HepG2 (cell line): ENCODE results near the gene RGL3. TPM values are rescaled to one million over a fixed set of nuclear protein-coding genes. Genes with fewer than 3 reads are reported as not detected.
A peak's percentile ranks its signal among the peaks of the same experiment; 100 is the strongest.

Experiments used
- FOSL2 ChIP-seq: sonication (generic); formaldehyde crosslinking; IDR thresholded peaks from 2 replicates; pipeline ENCODE4 v1.4.0; 2020; ENCODE audit warnings: missing genetic modification reagents
- FOXA3 ChIP-seq: IDR thresholded peaks from 2 replicates; pipeline ENCODE4 v1.6.1; 2016; ENCODE audit warnings: missing genetic modification reagents, missing compliant biosample characterization
- IRF2 ChIP-seq: IDR thresholded peaks from 2 replicates; pipeline ENCODE4 v1.6.1; 2018; ENCODE audit warnings: missing genetic modification reagents, missing compliant biosample characterization
- SAP130 ChIP-seq: IDR thresholded peaks from 2 replicates; pipeline ENCODE4 v1.6.1; 2016; ENCODE audit warnings: low read depth
- TBX3 ChIP-seq: fragments of 450-650 bp; IDR thresholded peaks from 2 replicates; pipeline ENCODE4 v1.6.1; 2017; ENCODE audit warnings: antibody characterized with exemption, mild to moderate bottlenecking, inconsistent platforms, borderline replicate concordance
- ZBTB7B ChIP-seq: sonication (generic); formaldehyde crosslinking; IDR thresholded peaks from 2 replicates; pipeline ENCODE4 v1.4.0; 2020; ENCODE audit warnings: missing genetic modification reagents
- ZMYM4 ChIP-seq: sonication (generic); formaldehyde crosslinking; IDR thresholded peaks from 2 replicates; pipeline ENCODE4 v1.8.1; 2023; ENCODE audit warnings: mild to moderate bottlenecking, missing genetic modification reagents
- ZNF263 ChIP-seq: sonication (generic); formaldehyde crosslinking; IDR thresholded peaks from 2 replicates; pipeline ENCODE4 v1.4.0; 2020; ENCODE audit warnings: missing genetic modification reagents
- ZNF550 ChIP-seq: sonication (generic); formaldehyde crosslinking; IDR thresholded peaks from 2 replicates; pipeline ENCODE4 v1.4.0; 2020; ENCODE audit warnings: mild to moderate bottlenecking, missing genetic modification reagents, borderline replicate concordance
- ZNF713 ChIP-seq: sonication (generic); formaldehyde crosslinking; IDR thresholded peaks from 2 replicates; pipeline ENCODE4 v1.4.0; 2020; ENCODE audit warnings: mild to moderate bottlenecking, missing genetic modification reagents
- ZNF766 ChIP-seq: sonication (generic); formaldehyde crosslinking; IDR thresholded peaks from 2 replicates; pipeline ENCODE4 v1.5.0; 2020; ENCODE audit warnings: missing genetic modification reagents, borderline replicate concordance
- ZNF772 ChIP-seq: sonication (generic); formaldehyde crosslinking; IDR thresholded peaks from 2 replicates; pipeline ENCODE4 v1.5.0; 2020; ENCODE audit warnings: mild to moderate bottlenecking, missing genetic modification reagents
- ZNF776 ChIP-seq: sonication (generic); formaldehyde crosslinking; IDR thresholded peaks from 2 replicates; pipeline ENCODE4 v1.4.0; 2020; ENCODE audit warnings: mild to moderate bottlenecking, missing genetic modification reagents
- ZNF841 ChIP-seq: sonication (generic); formaldehyde crosslinking; IDR thresholded peaks from 2 replicates; pipeline ENCODE4 v1.8.1; 2023; ENCODE audit warnings: missing genetic modification reagents, borderline replicate concordance
- polyA plus RNA-seq, 8 experiments: library from polyadenylated mRNA; depleted of rRNA in 3 of 8; stranded (reverse) in 7 of 8; unstranded in 1 of 8; fragments of >200 nt; fragmentation: Illumina TruSeq in 4 of 8; extraction: Trizol in 4 of 8; gene quantifications; 2 replicates each; pipeline versions ENCODE4 v1.2.1 to v1.2.3, GENCODE V29; 2011 to 2016; ENCODE audit warnings: low read depth in 4 of 8, missing spikeins in 1 of 8, mixed read lengths in 1 of 8; ENCODE audit not compliant: insufficient read depth in 1 of 8
- total RNA-seq, 5 experiments: library from RNA; depleted of rRNA; stranded (reverse); fragments of >200 nt; fragmentation: Illumina TruSeq; extraction: Trizol; gene quantifications; 2 replicates each; pipeline ENCODE4 v1.2.3, GENCODE V29; 2016; ENCODE audit warnings: low read depth in 1 of 5
- TF ChIP-seq, protein P1 (sequence below): sonication (generic); formaldehyde crosslinking; IDR thresholded peaks from 2 replicates; pipeline ENCODE4 v1.5.0; 2020; ENCODE audit warnings: missing genetic modification reagents
- TF ChIP-seq, protein P2 (sequence below): IDR thresholded peaks from 2 replicates; pipeline ENCODE4 v1.6.1; 2012; ENCODE audit warnings: low read length, improper control_type of control experiment
- TF ChIP-seq, protein P3 (sequence below): sonication (generic); formaldehyde crosslinking; IDR thresholded peaks from 2 replicates; pipeline ENCODE4 v1.4.0; 2020; ENCODE audit warnings: mild to moderate bottlenecking, missing genetic modification reagents, borderline replicate concordance
- TF ChIP-seq, protein P4 (sequence below): sonication (generic); formaldehyde crosslinking; IDR thresholded peaks from 2 replicates; pipeline ENCODE4 v1.4.0; 2020; ENCODE audit warnings: mild to moderate bottlenecking, missing genetic modification reagents
- TF ChIP-seq, protein P5 (sequence below): sonication (generic); formaldehyde crosslinking; IDR thresholded peaks from 2 replicates; pipeline ENCODE4 v1.8.1; 2023; ENCODE audit warnings: mild to moderate bottlenecking, moderate library complexity, missing genetic modification reagents
- TF ChIP-seq, protein P6 (sequence below): sonication (generic); formaldehyde crosslinking; IDR thresholded peaks from 2 replicates; pipeline ENCODE4 v1.4.0; 2020; ENCODE audit warnings: missing genetic modification reagents

The RGL3 gene
- total and polyA plus RNA-seq, 2 of the 13 experiments (the other 11 are each of a cell fraction or from before 2014, with no cell fraction given), result 4.2 to 7.6 TPM

DNA sequence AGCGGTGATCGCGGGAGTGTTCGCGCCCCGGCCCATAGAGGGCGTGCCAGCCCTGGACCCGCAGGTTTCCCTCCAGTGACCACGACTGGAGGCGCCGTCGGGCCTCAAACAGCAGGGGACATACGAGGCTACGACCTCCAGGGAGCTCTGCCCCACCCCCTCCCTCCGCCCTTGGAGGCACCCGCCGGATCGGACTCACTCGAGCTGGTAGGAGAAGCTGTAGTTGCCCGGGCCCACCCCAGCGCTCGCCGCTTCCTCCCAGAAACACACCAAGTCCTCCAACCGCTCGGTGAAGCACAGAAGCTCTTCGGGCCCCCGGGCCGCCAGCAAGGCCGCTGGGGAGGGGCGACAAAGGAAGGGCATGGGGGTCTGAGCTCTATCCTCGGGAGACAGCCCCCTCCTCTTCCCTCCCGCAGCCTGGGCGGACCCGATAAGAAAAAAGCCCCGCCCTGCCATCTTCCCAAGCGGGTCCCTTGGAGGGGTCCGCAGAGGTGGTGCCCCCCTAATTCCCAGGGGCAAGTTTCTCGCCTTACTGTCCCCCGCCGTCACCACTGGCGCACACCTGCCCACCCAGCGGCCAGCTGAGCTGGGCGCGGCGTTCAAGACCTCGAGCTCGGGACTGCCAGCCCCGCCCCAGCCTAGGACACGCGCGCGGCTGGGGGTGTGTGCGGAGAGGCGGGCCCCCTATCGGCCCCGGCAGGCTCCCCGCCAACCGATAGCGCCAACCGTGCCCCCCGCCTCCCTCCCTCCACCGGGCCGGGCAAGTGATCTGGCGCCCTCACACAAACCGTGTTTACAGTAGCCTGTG, 36.0 kb downstream of the RGL3 start (continued):
- TF ChIP-seq SAP130 (CRISPR knock-in tag) (peak; percentile 30), ZNF841 (CRISPR knock-in tag) (no peak), IRF2 (CRISPR knock-in tag) (peak; percentile 15; the same call in 1 of the 2 replicates), ZNF550 (CRISPR knock-in tag) (0 out of 2 replicates have a peak, but pooled peaks have one; percentile 59), FOSL2 (peak; percentile 35; the same call in 1 of the 2 replicates), ZNF263 (peak; percentile 73), FOXA3 (peak; percentile 43; the same call in 1 of the 2 replicates), ZNF772 (CRISPR knock-in tag) (0 out of 2 replicates have a peak, but pooled peaks have one; percentile 23), ZNF713 (CRISPR knock-in tag) (no peak), TBX3 (0 out of 2 replicates have a peak, but pooled peaks have one; percentile 10), ZMYM4 (CRISPR knock-in tag) (peak; percentile 68), ZNF776 (CRISPR knock-in tag) (no peak), ZNF766 (0 out of 2 replicates have a peak, but pooled peaks have one; percentile 46), ZBTB7B (peak; percentile 85)
- TF ChIP-seq, protein P1, sequence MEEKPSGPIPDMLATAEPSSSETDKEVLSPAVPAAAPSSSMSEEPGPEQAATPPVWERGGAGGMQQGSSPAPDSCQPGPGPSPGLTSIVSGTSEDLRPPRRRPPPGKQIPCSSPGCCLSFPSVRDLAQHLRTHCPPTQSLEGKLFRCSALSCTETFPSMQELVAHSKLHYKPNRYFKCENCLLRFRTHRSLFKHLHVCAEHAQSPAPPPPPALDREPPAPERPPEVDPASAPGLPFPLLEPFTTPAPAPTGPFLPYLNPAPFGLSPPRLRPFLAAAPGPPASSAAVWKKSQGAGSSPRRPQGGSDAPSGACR (CRISPR knock-in tag), result 0 out of 2 replicates have a peak, but pooled peaks have one; percentile 31
- TF ChIP-seq, protein P2, sequence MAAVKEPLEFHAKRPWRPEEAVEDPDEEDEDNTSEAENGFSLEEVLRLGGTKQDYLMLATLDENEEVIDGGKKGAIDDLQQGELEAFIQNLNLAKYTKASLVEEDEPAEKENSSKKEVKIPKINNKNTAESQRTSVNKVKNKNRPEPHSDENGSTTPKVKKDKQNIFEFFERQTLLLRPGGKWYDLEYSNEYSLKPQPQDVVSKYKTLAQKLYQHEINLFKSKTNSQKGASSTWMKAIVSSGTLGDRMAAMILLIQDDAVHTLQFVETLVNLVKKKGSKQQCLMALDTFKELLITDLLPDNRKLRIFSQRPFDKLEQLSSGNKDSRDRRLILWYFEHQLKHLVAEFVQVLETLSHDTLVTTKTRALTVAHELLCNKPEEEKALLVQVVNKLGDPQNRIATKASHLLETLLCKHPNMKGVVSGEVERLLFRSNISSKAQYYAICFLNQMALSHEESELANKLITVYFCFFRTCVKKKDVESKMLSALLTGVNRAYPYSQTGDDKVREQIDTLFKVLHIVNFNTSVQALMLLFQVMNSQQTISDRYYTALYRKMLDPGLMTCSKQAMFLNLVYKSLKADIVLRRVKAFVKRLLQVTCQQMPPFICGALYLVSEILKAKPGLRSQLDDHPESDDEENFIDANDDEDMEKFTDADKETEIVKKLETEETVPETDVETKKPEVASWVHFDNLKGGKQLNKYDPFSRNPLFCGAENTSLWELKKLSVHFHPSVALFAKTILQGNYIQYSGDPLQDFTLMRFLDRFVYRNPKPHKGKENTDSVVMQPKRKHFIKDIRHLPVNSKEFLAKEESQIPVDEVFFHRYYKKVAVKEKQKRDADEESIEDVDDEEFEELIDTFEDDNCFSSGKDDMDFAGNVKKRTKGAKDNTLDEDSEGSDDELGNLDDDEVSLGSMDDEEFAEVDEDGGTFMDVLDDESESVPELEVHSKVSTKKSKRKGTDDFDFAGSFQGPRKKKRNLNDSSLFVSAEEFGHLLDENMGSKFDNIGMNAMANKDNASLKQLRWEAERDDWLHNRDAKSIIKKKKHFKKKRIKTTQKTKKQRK, result no peak
- TF ChIP-seq, protein P3, sequence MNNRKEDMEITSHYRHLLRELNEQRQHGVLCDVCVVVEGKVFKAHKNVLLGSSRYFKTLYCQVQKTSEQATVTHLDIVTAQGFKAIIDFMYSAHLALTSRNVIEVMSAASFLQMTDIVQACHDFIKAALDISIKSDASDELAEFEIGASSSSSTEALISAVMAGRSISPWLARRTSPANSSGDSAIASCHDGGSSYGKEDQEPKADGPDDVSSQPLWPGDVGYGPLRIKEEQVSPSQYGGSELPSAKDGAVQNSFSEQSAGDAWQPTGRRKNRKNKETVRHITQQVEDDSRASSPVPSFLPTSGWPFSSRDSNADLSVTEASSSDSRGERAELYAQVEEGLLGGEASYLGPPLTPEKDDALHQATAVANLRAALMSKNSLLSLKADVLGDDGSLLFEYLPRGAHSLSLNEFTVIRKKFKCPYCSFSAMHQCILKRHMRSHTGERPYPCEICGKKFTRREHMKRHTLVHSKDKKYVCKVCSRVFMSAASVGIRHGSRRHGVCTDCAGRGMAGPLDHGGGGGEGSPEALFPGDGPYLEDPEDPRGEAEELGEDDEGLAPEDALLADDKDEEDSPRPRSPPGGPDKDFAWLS (CRISPR knock-in tag), result no peak
- TF ChIP-seq, protein P4, sequence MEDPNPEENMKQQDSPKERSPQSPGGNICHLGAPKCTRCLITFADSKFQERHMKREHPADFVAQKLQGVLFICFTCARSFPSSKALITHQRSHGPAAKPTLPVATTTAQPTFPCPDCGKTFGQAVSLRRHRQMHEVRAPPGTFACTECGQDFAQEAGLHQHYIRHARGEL (CRISPR knock-in tag), result no peak
- TF ChIP-seq, protein P5, sequence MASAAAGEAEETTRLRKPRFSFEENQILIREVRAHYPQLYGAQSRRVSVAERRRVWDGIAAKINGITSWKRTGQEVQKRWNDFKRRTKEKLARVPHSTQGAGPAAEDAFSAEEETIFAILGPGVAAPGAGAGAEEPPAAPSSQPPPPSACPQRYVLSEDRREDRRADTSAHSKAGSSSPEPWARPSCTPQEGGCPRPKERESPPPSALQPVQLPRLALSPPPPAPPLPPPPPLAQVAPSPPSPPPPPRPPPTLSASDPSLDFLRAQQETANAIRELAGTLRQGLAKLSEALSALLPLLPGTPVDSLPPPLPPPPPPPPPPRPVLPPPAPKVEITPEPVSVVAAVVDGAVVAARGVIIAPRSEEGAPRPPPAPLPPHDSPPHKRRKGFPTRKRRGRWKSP, result no peak
- TF ChIP-seq, protein P6, sequence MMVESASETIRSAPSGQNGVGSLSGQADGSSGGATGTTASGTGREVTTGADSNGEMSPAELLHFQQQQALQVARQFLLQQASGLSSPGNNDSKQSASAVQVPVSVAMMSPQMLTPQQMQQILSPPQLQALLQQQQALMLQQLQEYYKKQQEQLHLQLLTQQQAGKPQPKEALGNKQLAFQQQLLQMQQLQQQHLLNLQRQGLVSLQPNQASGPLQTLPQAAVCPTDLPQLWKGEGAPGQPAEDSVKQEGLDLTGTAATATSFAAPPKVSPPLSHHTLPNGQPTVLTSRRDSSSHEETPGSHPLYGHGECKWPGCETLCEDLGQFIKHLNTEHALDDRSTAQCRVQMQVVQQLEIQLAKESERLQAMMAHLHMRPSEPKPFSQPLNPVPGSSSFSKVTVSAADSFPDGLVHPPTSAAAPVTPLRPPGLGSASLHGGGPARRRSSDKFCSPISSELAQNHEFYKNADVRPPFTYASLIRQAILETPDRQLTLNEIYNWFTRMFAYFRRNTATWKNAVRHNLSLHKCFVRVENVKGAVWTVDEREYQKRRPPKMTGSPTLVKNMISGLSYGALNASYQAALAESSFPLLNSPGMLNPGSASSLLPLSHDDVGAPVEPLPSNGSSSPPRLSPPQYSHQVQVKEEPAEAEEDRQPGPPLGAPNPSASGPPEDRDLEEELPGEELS (CRISPR knock-in tag), result peak; percentile 40; the same call in 1 of the 2 replicates
